Measurements from ENCODE around the gene GLIPR1L1.

Gene GLIPR1L1

GRCh38 chr12:75350413-75350812 is 15.9 kb downstream of the GLIPR1L1 start:
- Histone ChIP-seq H3K9me3 (ENCODE audit: control insufficient read depth, low read length) (no peaks in the 10 kb centered on the region), H3K4me1 (ENCODE audit: control insufficient read depth, insufficient read depth, low read length, poor library complexity, severe bottlenecking) (no peaks in the 10 kb centered on the region), H3K36me3 (ENCODE audit: control insufficient read depth, insufficient read depth, low read length) (no peaks in the 10 kb centered on the region), H3K4me3 (ENCODE audit: extremely low read depth, insufficient read depth, low read length, poor library complexity, severe bottlenecking) (no peak overlapping the region), H3K27ac (ENCODE audit: low read depth, low read length, severe bottlenecking) (no peak overlapping the region)
- WGBS, 2 experiments (ENCODE audit: insufficient coverage in 2 of 2) = 86 to 88% methylated on average over 1 of the region's 2 CpGs

DNA sequence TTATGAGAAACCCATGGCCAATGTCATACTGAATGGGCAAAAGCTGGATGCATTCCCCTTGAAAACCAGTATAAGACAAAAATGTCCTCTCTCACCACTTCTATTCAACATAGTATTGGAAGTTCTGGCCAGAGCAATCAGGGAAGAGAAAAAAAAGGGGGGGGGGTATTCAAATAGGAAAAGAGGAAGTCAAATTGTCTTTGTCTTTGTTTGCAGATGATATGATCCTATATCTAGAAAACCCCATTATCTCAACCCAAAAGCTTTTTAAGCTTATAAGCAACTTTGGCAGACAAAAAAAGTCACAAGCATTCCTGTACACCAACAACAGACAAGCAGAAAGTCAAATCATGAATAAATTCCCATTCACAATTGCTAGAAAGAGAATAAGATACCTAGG is 19.5 kb downstream of the GLIPR1L1 start:
- Histone ChIP-seq H3K27ac (ENCODE audit: low read depth, low read length, severe bottlenecking) (no peak overlapping the region), H3K36me3 (ENCODE audit: control insufficient read depth, insufficient read depth, low read length) (no peaks in the 10 kb centered on the region), H3K4me1 (ENCODE audit: control insufficient read depth, insufficient read depth, low read length, poor library complexity, severe bottlenecking) (no peaks in the 10 kb centered on the region), H3K9me3 (ENCODE audit: control insufficient read depth, low read length) (no peaks in the 10 kb centered on the region), H3K4me3 (ENCODE audit: extremely low read depth, insufficient read depth, low read length, poor library complexity, severe bottlenecking) (no peak overlapping the region)

DNA sequence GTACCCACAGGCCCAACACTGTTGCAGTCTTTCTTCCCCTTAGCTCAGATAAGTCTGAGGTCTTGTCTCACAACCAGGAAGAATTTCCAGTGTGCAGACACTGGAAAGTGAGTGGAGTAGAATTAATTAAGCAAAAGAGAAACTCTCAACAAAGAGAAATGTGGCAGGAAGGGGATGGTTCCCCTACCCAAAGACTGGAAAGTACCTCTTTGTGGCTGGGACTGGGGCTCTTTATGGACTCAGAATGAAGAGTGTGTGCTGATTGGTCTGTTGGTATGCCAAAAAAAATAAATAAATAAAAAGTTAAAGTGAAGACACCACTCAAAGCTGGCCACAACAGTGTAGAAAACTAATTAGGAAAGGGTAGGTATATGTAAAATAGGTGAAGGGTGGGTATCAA is 26.4 kb downstream of the GLIPR1L1 start:
- Histone ChIP-seq H3K27ac (ENCODE audit: low read depth, low read length, severe bottlenecking) (no peak overlapping the region), H3K36me3 (ENCODE audit: control insufficient read depth, insufficient read depth, low read length) (no peaks in the 10 kb centered on the region), H3K9me3 (ENCODE audit: control insufficient read depth, low read length) (no peaks in the 10 kb centered on the region), H3K4me3 (ENCODE audit: extremely low read depth, insufficient read depth, low read length, poor library complexity, severe bottlenecking) (no peak overlapping the region), H3K4me1 (ENCODE audit: control insufficient read depth, insufficient read depth, low read length, poor library complexity, severe bottlenecking) (no peaks in the 10 kb centered on the region)

DNA sequence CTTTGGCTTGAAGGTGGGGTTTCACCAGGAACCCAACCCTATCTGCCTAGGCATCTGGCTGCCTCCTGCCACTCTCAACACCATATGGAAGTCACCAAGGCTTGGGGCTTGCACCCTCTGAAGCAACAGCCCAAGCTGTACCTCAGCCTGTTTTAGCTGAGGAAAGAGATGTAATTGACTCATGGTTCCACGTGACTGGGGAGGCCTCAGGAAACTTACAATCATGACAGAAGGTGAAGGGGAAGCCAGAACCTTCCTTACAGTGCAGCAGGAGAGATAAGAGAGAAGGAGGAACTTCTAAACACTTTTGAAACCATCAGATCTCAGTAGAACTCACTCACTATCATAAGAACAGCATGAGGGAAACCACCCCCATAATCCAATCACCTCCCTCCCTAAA is 26.9 kb downstream of the GLIPR1L1 start:
- WGBS, 2 experiments (ENCODE audit: insufficient coverage in 2 of 2) = 100% methylated on average over 1 of the region's 1 CpG; no CpG with 5 or more reads in 1 of the 2 experiments

GRCh38 chr12:75364919-75365318 is 30.4 kb downstream of the GLIPR1L1 start:
- no peak overlapping the region for H3K27ac ChIP-seq (ENCODE audit: low read depth, low read length, severe bottlenecking)
- H3K4me3 ChIP-seq (ENCODE audit: extremely low read depth, insufficient read depth, low read length, poor library complexity, severe bottlenecking) = no peak overlapping the region
- H3K36me3 ChIP-seq (ENCODE audit: control insufficient read depth, insufficient read depth, low read length) = no peaks in the 10 kb centered on the region
- H3K4me1 ChIP-seq (ENCODE audit: control insufficient read depth, insufficient read depth, low read length, poor library complexity, severe bottlenecking) = peaks cover 8% of the 10 kb centered on the region
- no peaks in the 10 kb centered on the region for H3K9me3 ChIP-seq (ENCODE audit: control insufficient read depth, low read length)

More for the DNA sequence above, 26.9 kb downstream of the GLIPR1L1 start:
- Histone ChIP-seq H3K36me3 (ENCODE audit: control insufficient read depth, insufficient read depth, low read length) (no peaks in the 10 kb centered on the region), H3K4me1 (ENCODE audit: control insufficient read depth, insufficient read depth, low read length, poor library complexity, severe bottlenecking) (peaks cover 3% of the 10 kb centered on the region), H3K27ac (ENCODE audit: low read depth, low read length, severe bottlenecking) (no peak overlapping the region), H3K4me3 (ENCODE audit: extremely low read depth, insufficient read depth, low read length, poor library complexity, severe bottlenecking) (no peak overlapping the region), H3K9me3 (ENCODE audit: control insufficient read depth, low read length) (no peaks in the 10 kb centered on the region)

DNA sequence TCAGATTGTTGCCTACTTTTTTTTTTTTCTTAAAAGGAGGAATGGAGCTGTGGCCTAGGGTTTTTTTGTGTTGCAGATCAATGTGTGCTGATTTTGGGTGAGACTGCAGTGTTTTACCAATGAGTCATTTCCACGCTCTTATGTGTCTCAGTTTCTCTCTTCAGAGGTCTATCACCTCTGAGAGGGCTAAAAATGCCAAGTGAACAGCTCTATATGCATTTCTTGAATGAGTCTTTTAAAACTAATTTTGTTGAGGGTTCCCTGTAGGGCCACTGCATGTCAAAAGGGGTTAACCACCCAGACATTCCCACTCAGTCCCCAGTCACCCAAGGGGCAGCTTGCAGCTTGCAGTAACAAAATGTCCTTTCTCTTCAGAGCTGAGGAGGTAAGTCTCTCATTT is 32.2 kb downstream of the GLIPR1L1 start:
- no peaks in the 10 kb centered on the region for H3K36me3 ChIP-seq (ENCODE audit: control insufficient read depth, insufficient read depth, low read length)
- peak overlapping the region; percentile 47 for H3K27ac ChIP-seq (ENCODE audit: low read depth, low read length, severe bottlenecking)
- no peaks in the 10 kb centered on the region for H3K9me3 ChIP-seq (ENCODE audit: control insufficient read depth, low read length)
- WGBS, 2 experiments (ENCODE audit: insufficient coverage in 2 of 2) = 75% methylated on average over 1 of the region's 1 CpG; no CpG with 5 or more reads in 1 of the 2 experiments
- no peak overlapping the region for H3K4me3 ChIP-seq (ENCODE audit: extremely low read depth, insufficient read depth, low read length, poor library complexity, severe bottlenecking)
- H3K4me1 ChIP-seq (ENCODE audit: control insufficient read depth, insufficient read depth, low read length, poor library complexity, severe bottlenecking) = peaks cover 8% of the 10 kb centered on the region

DNA sequence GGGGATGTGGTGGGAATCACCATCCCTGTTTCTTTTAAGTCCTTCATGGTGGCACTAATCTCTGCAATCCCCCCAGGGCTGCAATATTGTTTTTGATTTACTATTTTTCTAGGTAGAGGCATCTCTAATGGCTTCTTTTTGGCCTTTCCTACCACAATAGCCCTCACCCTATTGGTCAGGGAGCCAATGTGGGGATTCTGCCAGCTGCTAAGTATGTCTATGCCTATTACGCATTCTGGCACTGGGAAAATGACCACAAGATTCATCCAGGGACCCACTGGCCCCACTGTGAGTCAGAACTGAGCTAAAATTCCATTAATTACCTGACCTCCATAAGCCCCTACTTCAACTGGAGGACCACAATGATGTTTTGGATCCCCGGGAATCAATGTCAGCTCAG is 40.5 kb downstream of the GLIPR1L1 start:
- no peaks in the 10 kb centered on the region for H3K4me1 ChIP-seq (ENCODE audit: control insufficient read depth, insufficient read depth, low read length, poor library complexity, severe bottlenecking)
- no peak overlapping the region for H3K4me3 ChIP-seq (ENCODE audit: extremely low read depth, insufficient read depth, low read length, poor library complexity, severe bottlenecking)
- 50 to 100% methylated on average over 1 of the region's 2 CpGs for WGBS, 2 experiments (ENCODE audit: insufficient coverage in 2 of 2)
- no peaks in the 10 kb centered on the region for H3K9me3 ChIP-seq (ENCODE audit: control insufficient read depth, low read length)
- H3K36me3 ChIP-seq (ENCODE audit: control insufficient read depth, insufficient read depth, low read length) = no peaks in the 10 kb centered on the region
- H3K27ac ChIP-seq (ENCODE audit: low read depth, low read length, severe bottlenecking) = no peak overlapping the region

DNA sequence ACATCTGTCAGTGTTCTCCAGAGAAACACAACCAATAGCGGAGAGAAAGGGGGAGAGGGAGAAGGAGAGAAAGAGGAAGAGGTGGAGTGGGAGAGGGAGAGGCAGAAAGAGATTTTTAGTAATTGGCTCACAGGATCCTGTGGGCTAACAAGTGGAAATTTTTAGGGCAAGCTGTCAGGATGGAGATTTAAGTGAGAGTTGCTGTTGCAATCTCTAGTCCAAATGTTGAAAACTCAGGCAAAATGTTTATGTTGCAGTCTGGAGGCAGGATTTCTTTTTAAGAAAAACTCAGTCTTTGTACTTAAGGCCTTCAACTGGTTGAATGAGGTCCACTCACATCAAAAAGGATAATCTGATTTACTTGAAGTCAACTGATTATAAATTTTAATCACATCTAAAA is 43.9 kb downstream of the GLIPR1L1 start:
- 100% methylated on average over 1 of the region's 1 CpG; no CpG with 5 or more reads in 1 of the 2 experiments for WGBS, 2 experiments (ENCODE audit: insufficient coverage in 2 of 2)
- Histone ChIP-seq H3K9me3 (ENCODE audit: control insufficient read depth, low read length) (no peaks in the 10 kb centered on the region), H3K36me3 (ENCODE audit: control insufficient read depth, insufficient read depth, low read length) (no peaks in the 10 kb centered on the region), H3K27ac (ENCODE audit: low read depth, low read length, severe bottlenecking) (no peak overlapping the region), H3K4me3 (ENCODE audit: extremely low read depth, insufficient read depth, low read length, poor library complexity, severe bottlenecking) (no peak overlapping the region), H3K4me1 (ENCODE audit: control insufficient read depth, insufficient read depth, low read length, poor library complexity, severe bottlenecking) (no peaks in the 10 kb centered on the region)

GRCh38 chr12:75389061-75389460 is 54.6 kb downstream of the GLIPR1L1 start:
- H3K4me1 ChIP-seq (ENCODE audit: control insufficient read depth, insufficient read depth, low read length, poor library complexity, severe bottlenecking) = no peaks in the 10 kb centered on the region
- H3K4me3 ChIP-seq (ENCODE audit: extremely low read depth, insufficient read depth, low read length, poor library complexity, severe bottlenecking) = no peak overlapping the region
- no peaks in the 10 kb centered on the region for H3K9me3 ChIP-seq (ENCODE audit: control insufficient read depth, low read length)
- WGBS, 2 experiments (ENCODE audit: insufficient coverage in 2 of 2) = no CpG with 5 or more reads among the region's 1 CpG
- no peaks in the 10 kb centered on the region for H3K36me3 ChIP-seq (ENCODE audit: control insufficient read depth, insufficient read depth, low read length)
- H3K27ac ChIP-seq (ENCODE audit: low read depth, low read length, severe bottlenecking) = no peak overlapping the region

DNA sequence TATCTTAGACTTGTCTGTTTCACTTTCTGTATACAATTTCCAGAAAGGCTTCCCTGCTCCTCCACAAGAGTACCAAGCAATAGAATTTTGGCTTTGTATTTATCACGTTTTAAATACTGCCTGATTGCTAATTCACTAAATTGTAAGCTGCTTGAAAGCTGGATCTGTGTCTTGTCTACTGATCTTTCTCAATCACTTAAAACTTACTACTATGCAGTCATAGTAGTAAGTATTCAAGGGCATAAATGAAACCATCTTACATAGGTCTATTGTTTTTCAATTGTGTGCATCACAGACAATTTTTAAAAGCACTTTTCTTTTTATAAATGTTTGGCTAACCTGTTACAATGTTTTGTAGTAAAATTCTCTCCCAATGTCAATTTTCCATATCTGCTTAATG is 55.2 kb downstream of the GLIPR1L1 start:
- H3K27ac ChIP-seq (ENCODE audit: low read depth, low read length, severe bottlenecking) = peak overlapping the region; percentile 39
- WGBS, 2 experiments (ENCODE audit: insufficient coverage in 2 of 2) = no CpG with 5 or more reads among the region's 1 CpG
- H3K36me3 ChIP-seq (ENCODE audit: control insufficient read depth, insufficient read depth, low read length) = no peaks in the 10 kb centered on the region
- H3K4me3 ChIP-seq (ENCODE audit: extremely low read depth, insufficient read depth, low read length, poor library complexity, severe bottlenecking) = no peak overlapping the region
- H3K9me3 ChIP-seq (ENCODE audit: control insufficient read depth, low read length) = no peaks in the 10 kb centered on the region
- H3K4me1 ChIP-seq (ENCODE audit: control insufficient read depth, insufficient read depth, low read length, poor library complexity, severe bottlenecking) = no peaks in the 10 kb centered on the region

DNA sequence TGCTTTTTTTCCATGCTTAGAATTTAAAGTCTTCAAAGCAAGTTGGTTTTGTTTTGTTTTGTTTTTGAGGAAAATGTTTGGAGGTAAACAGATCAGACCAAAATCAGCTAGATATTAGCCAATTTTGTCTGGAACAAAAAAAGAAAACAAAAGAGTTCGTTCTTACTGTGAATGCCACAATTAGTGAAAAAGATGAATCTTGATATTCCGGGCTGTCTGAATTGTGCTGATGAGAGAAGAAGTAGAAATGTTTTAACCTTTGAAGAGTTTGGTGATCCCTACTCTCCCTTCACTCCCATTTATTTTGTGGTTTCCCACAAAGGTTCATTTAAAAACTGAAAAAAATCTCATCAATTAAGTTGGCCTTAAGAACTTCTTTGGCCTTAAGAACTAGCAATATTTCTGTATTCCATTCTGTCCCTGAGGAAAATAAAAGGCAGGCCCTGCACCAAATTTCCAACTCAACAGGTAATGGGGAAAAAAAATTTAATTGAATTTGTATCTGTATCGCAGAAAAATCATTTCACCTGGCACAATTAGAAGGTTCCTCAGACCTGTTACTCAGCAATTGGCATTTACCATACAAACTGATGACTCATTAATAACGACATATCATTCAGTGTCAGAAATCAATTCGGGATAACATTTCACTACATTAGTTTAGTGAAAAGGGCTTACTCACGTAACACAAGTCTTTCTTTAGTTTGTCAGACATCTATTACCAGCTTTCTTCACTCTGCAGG is 55.9 kb downstream of the GLIPR1L1 start:
- 71 to 90% methylated on average over 3 to 5 of the region's 6 CpGs for WGBS, 2 experiments (ENCODE audit: insufficient coverage in 2 of 2)
- Histone ChIP-seq H3K4me3 (ENCODE audit: extremely low read depth, insufficient read depth, low read length, poor library complexity, severe bottlenecking) (no peak overlapping the region), H3K4me1 (ENCODE audit: control insufficient read depth, insufficient read depth, low read length, poor library complexity, severe bottlenecking) (no peaks in the 10 kb centered on the region), H3K36me3 (ENCODE audit: control insufficient read depth, insufficient read depth, low read length) (no peaks in the 10 kb centered on the region), H3K27ac (ENCODE audit: low read depth, low read length, severe bottlenecking) (no peak overlapping the region), H3K9me3 (ENCODE audit: control insufficient read depth, low read length) (no peaks in the 10 kb centered on the region)

All from mesodermal cell (in vitro differentiated cells).